ENCODE measurements around the gene TRMT2A. TPM values are rescaled to one million over a fixed set of nuclear protein-coding genes. Genes with fewer than 3 reads are reported as not detected.

The TRMT2A gene
- total and polyA plus RNA-seq, 8 donors, result 23.8 to 120 (median 34.1) TPM

DNA sequence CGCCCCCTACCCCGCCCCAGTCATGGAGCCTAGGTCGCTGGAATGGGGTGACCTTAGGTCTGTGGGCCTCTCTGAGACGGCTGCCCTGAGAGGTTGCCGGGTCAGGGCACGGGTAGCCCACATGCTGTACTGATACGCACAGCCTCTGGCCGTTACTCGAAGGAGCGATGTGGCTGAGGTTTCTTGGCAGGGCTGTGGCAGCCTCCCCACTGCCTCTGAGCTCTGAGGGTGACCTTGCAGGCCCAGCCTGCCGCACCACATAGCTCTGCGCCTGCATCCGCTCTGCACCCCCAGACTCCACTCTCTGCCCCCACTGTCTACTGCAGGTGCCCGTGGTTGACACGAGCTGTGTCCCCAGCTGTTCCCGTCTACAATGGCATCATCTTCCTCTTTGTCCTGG, 21.8 kb upstream of the TRMT2A start:
- no peak for FAIRE-seq
- DNase-seq, result peak in 1 of 6 donors; percentile 43
- no peak for ATAC-seq
- 90 to 92% methylated on average over 15 to 16 of the region's 16 CpGs for WGBS, 2 donors
- Histone ChIP-seq H3K9me3 (no peaks in the 10 kb centered on the region), H3K4me1 (no peaks in the 10 kb centered on the region), H3K27me3 (no peaks in the 10 kb centered on the region), H3K4me3 (no peak overlapping the region), H3K27ac (no peak overlapping the region), H3K36me3 (no peaks in the 10 kb centered on the region)
- TF ChIP-seq, protein P1, sequence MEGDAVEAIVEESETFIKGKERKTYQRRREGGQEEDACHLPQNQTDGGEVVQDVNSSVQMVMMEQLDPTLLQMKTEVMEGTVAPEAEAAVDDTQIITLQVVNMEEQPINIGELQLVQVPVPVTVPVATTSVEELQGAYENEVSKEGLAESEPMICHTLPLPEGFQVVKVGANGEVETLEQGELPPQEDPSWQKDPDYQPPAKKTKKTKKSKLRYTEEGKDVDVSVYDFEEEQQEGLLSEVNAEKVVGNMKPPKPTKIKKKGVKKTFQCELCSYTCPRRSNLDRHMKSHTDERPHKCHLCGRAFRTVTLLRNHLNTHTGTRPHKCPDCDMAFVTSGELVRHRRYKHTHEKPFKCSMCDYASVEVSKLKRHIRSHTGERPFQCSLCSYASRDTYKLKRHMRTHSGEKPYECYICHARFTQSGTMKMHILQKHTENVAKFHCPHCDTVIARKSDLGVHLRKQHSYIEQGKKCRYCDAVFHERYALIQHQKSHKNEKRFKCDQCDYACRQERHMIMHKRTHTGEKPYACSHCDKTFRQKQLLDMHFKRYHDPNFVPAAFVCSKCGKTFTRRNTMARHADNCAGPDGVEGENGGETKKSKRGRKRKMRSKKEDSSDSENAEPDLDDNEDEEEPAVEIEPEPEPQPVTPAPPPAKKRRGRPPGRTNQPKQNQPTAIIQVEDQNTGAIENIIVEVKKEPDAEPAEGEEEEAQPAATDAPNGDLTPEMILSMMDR (IDR thresholded peaks at IDR 0.05), result no peak
- intact Hi-C loops (cut with DNase I), result no loop called here

DNA sequence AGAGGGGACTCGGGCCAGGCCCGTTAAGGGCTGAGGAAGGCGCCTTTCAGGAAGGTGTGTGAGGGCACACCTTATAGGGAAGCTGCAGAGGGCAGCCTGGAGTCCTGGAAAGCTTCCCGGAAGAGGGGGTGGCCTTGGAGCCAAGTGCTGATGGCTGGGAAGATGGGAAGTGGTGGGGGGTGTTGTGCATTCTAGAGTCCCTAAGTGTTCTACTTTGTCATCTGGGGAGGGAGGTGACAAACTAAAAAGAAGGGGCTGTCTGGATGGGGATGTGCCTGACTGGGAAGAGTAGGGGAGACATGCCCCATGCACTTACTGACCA, 21.4 kb upstream of the TRMT2A start:
- ATAC-seq (no peak), FAIRE-seq (no peak), DNase-seq (no peak)
- TF ChIP-seq, protein P1 (IDR thresholded peaks at IDR 0.05), result no peak
- H3K27ac ChIP-seq, result no peak overlapping the region
- H3K4me1 ChIP-seq, result no peaks in the 10 kb centered on the region
- intact Hi-C loops (cut with DNase I), result no loop called here
- WGBS, 2 donors, result 61 to 63% methylated on average over 4 of the region's 4 CpGs
- H3K9me3 ChIP-seq, result no peaks in the 10 kb centered on the region
- H3K4me3 ChIP-seq, result no peak overlapping the region
- no peaks in the 10 kb centered on the region for H3K27me3 ChIP-seq
- H3K36me3 ChIP-seq, result no peaks in the 10 kb centered on the region

DNA sequence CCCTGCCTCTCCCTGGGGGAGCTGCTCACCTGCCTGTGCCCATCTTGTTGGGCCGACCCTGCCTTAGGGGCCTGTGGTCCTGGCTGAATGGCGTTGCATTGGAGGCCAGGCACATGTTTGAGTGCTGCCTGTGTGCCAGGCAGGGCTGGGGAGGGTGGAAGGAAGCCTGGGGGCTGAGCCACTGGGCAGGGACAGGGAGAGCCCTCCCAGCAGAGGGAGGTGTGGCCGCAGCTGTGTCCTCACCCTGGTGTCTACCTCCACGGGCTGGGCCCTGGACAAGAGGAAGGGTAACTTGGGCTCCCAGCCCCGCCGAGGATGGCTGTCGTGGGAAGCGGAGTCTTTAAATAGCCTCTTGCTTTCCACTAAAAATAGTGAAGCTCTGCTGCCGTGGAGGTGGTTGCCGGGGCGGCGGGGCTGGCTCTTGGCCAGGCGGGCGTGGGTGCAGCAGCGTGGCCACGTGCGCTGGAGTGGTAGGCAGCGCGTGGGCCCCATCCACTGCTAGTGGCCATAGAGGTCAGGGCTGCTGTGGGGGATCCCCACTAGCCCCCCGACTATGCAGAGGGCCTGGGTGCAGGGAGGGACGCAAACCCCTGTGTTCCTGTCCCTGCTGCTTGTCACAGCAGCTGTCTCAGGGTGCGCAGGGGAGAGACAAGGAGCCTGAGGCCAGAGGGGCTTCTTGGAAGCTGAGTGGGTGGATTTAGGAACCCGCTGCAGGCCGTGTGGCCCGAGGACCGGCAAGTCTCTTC, 20.8 kb upstream of the TRMT2A start:
- no peak for FAIRE-seq
- H3K4me1 ChIP-seq, result peaks cover 0 to 2% (median under 1%) of the 10 kb centered on the region in 3 donors
- no peaks in the 10 kb centered on the region for H3K27me3 ChIP-seq
- H3K27ac ChIP-seq, result no peak overlapping the region
- DNase-seq, result no peak
- ATAC-seq, result no peak
- 63 to 71% methylated on average over 25 to 26 of the region's 26 CpGs for WGBS, 2 donors
- no peak overlapping the region for H3K4me3 ChIP-seq
- intact Hi-C loops (cut with DNase I), result no loop called here
- TF ChIP-seq, protein P1 (IDR thresholded peaks at IDR 0.05), result no peak
- H3K9me3 ChIP-seq, result no peaks in the 10 kb centered on the region
- H3K36me3 ChIP-seq, result no peaks in the 10 kb centered on the region

DNA sequence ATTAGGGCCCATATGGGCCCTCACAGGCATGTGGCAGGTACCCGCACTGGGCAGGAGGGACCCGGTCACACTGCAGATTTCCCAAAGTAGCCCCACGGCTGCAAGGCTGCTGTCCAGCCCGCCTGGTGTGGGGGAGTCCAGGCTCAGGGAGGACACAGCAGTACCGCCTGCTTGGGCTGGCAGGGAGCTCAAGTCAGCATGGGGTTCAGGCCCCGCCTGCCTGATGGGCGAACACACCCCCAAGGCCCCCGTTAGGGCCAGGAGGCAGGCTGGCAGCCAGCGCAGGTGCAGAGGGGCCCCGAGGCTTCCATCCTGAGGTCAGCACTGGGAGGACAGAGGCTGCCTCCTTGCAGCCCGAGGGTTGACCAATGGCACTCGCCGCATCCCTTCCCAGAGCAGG, 20.1 kb upstream of the TRMT2A start:
- TF ChIP-seq, protein P1 (IDR thresholded peaks at IDR 0.05), result no peak
- Histone ChIP-seq H3K27me3 (no peaks in the 10 kb centered on the region), H3K27ac (no peak overlapping the region), H3K9me3 (no peaks in the 10 kb centered on the region), H3K4me3 (no peak overlapping the region), H3K4me1 (peaks cover 0 to 6% (median 6%) of the 10 kb centered on the region in 3 donors), H3K36me3 (no peaks in the 10 kb centered on the region)
- intact Hi-C loops (cut with DNase I), result no loop called here
- FAIRE-seq, result no peak
- ATAC-seq, result no peak
- 85 to 87% methylated on average over 13 of the region's 13 CpGs for WGBS, 2 donors
- no peak for DNase-seq

DNA sequence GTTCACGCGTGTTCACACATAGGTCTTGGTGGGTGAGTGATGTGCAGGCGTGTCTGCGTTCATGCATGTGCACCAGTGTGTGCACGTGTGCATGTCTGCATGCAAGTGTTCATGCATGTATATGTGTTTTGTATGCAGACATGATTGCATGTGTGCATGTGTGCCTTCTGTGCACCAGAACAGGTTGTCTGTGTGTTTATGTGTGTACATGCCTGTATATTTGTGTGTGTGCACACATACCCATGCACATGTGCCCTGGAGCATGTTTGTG, 19.5 kb upstream of the TRMT2A start:
- H3K27ac ChIP-seq, result no peak overlapping the region
- no peaks in the 10 kb centered on the region for H3K27me3 ChIP-seq
- no peak for ATAC-seq
- TF ChIP-seq, protein P1 (IDR thresholded peaks at IDR 0.05), result no peak
- peaks cover 0 to 6% (median 6%) of the 10 kb centered on the region in 3 donors for H3K4me1 ChIP-seq
- FAIRE-seq, result no peak
- no peak overlapping the region for H3K4me3 ChIP-seq
- WGBS, 2 donors, result 93% methylated on average over 5 of the region's 5 CpGs
- H3K36me3 ChIP-seq, result no peaks in the 10 kb centered on the region
- intact Hi-C loops (cut with DNase I), result no loop called here
- DNase-seq, result no peak
- no peaks in the 10 kb centered on the region for H3K9me3 ChIP-seq

Measured in pancreas (tissue), 10 donors.